SK-N-SH treated with all-trans-retinoic acid at 6 μM for 48 hours (cell line): ENCODE results near the gene PRKAG1.

Experiments used
- ATAC-seq: fragments of 200-7000 bp; cut with Tn5 transposase; 3 replicates; pipeline ENCODE4 v1.9.1; 2020; ENCODE audit warnings: mild to moderate bottlenecking, moderate library complexity
- ARNTL ChIP-seq: fragments of 450-650 bp; formaldehyde crosslinking; IDR thresholded peaks from 2 replicates; pipeline ENCODE4 v1.5.0; 2020; ENCODE audit warnings: low read depth, mild to moderate bottlenecking, moderate library complexity, borderline replicate concordance
- CSDC2 ChIP-seq: fragments of 250-450 bp; sonication (Bioruptor Pico); IDR thresholded peaks from 2 replicates; pipeline ENCODE4 v1.5.0; 2020; ENCODE audit warnings: mild to moderate bottlenecking, moderate library complexity
- CSRNP3 ChIP-seq: fragments of 250-450 bp; sonication (Bioruptor Pico); IDR thresholded peaks from 2 replicates; pipeline ENCODE4 v1.5.1; 2021; ENCODE audit warnings: mild to moderate bottlenecking, moderate library complexity
- ESRRG ChIP-seq: fragments of 250-450 bp; sonication (Bioruptor Pico); IDR thresholded peaks from 2 replicates; pipeline ENCODE4 v1.6.1; 2021; ENCODE audit warnings: mild to moderate bottlenecking
- ISL1 ChIP-seq: fragments of 250-450 bp; sonication (Bioruptor Pico); IDR thresholded peaks from 2 replicates; pipeline ENCODE4 v2.1.2; 2022; ENCODE audit warnings: mild to moderate bottlenecking, moderate library complexity
- OSR1 ChIP-seq: fragments of 250-450 bp; sonication (Bioruptor Pico); IDR thresholded peaks from 2 replicates; pipeline ENCODE4 v1.8.0; 2022; ENCODE audit warnings: moderate library complexity, mild to moderate bottlenecking, inconsistent platforms
- PATZ1 ChIP-seq: fragments of 250-450 bp; sonication (Bioruptor Pico); IDR thresholded peaks from 2 replicates; pipeline ENCODE4 v1.8.0; 2020; ENCODE audit warnings: mild to moderate bottlenecking, moderate library complexity, borderline replicate concordance
- PPARA ChIP-seq: fragments of 250-450 bp; sonication (Bioruptor Pico); IDR thresholded peaks from 2 replicates; pipeline ENCODE4 v1.5.0; 2020; ENCODE audit warnings: mild to moderate bottlenecking, borderline replicate concordance
- SNAI2 ChIP-seq: fragments of 250-450 bp; sonication (Bioruptor Pico); IDR thresholded peaks from 2 replicates; pipeline ENCODE4 v1.5.0; 2020; ENCODE audit warnings: mild to moderate bottlenecking, moderate library complexity
- TCF4 ChIP-seq: fragments of 250-450 bp; sonication (Bioruptor Pico); IDR thresholded peaks from 2 replicates; pipeline ENCODE4 v1.8.0; 2021; ENCODE audit warnings: mild to moderate bottlenecking, moderate library complexity, borderline replicate concordance
- TSHZ2 ChIP-seq: fragments of 250-450 bp; sonication (Bioruptor Pico); IDR thresholded peaks from 2 replicates; pipeline ENCODE4 v1.5.0; 2020; ENCODE audit warnings: mild to moderate bottlenecking, moderate library complexity
- ZFP3 ChIP-seq: fragments of 250-450 bp; sonication (Bioruptor Pico); IDR thresholded peaks from 2 replicates; pipeline ENCODE4 v1.5.0; 2020; ENCODE audit warnings: mild to moderate bottlenecking, moderate library complexity
- ZFP30 ChIP-seq: fragments of 450-650 bp; formaldehyde crosslinking; IDR thresholded peaks from 2 replicates; pipeline ENCODE4 v1.5.0; 2022; ENCODE audit warnings: mild to moderate bottlenecking, moderate library complexity
- ZNF565 ChIP-seq: fragments of 450-650 bp; formaldehyde crosslinking; conservative IDR thresholded peaks from 2 replicates; pipeline ENCODE4 v1.5.0; 2020; ENCODE audit warnings: low read depth, mild to moderate bottlenecking, moderate library complexity
- ZNF70 ChIP-seq: fragments of 450-650 bp; formaldehyde crosslinking; IDR thresholded peaks from 2 replicates; pipeline ENCODE4 v1.5.0; 2020; ENCODE audit warnings: mild to moderate bottlenecking, moderate library complexity

Gene PRKAG1

GRCh38 chr12:49050507-49051372 lies 32.2 kb upstream of the PRKAG1 start:
- TF ChIP-seq TCF4 (CRISPR knock-in tag) (no peak), TSHZ2 (CRISPR knock-in tag) (no peak)
- TF ChIP-seq, all 23 proteins: peak for 0
- ATAC-seq, result no peak

- ATAC-seq, result peak; percentile 95
- TF ChIP-seq ISL1 (no peak), ESRRG (CRISPR knock-in tag) (no peak), SNAI2 (CRISPR knock-in tag) (no peak), PPARA (CRISPR knock-in tag) (no peak), PATZ1 (CRISPR knock-in tag) (0 out of 2 replicates have a peak, but pooled peaks have one; percentile 20), TCF4 (CRISPR knock-in tag) (no peak), CSDC2 (CRISPR knock-in tag) (no peak)
Observed at GRCh38 chr12:49049566-49050224, 31.1 kb upstream of the PRKAG1 start.

GRCh38 chr12:49048953-49049352 lies 30.4 kb upstream of the PRKAG1 start:
- no peak for ATAC-seq
- TF ChIP-seq ESRRG (CRISPR knock-in tag) (no peak), OSR1 (CRISPR knock-in tag) (no peak), ZNF565 (CRISPR knock-in tag) (no peak), ZNF70 (CRISPR knock-in tag) (no peak), CSDC2 (CRISPR knock-in tag) (no peak), ZFP30 (CRISPR knock-in tag) (no peak)

- TF ChIP-seq ARNTL (CRISPR knock-in tag), result no peak
- TF ChIP-seq ZFP3 (CRISPR knock-in tag), result no peak
- no peak for TF ChIP-seq ZNF70 (CRISPR knock-in tag)
- no peak for ATAC-seq
Observed at GRCh38 chr12:49046129-49046895, 27.7 kb upstream of the PRKAG1 start.

GRCh38 chr12:49044660-49045059 lies 26.1 kb upstream of the PRKAG1 start:
- no peak for ATAC-seq
- TF ChIP-seq CSRNP3 (CRISPR knock-in tag), result no peak

GRCh38 chr12:49043856-49044258 lies 25.3 kb upstream of the PRKAG1 start:
- TF ChIP-seq ARNTL (CRISPR knock-in tag) (no peak), ISL1 (no peak)
- peak; percentile 75 for ATAC-seq
